Activated CD4-positive, alpha-beta memory T cell treated with anti-CD3 and anti-CD28 coated beads for 36 hours (primary cell): ENCODE data around the gene KRTAP2-2. TPM values are rescaled to one million over a fixed set of nuclear protein-coding genes. Genes with fewer than 3 reads are reported as not detected.
"Not testable (repeated sequence)": the region's sequence is repeated elsewhere in the genome, so short reads cannot be mapped to it uniquely, and the experiment has no call there.

Experiments
- CTCF ChIA-PET: fragments of 350-600 bp; sonication (Branson Sonifier 250); formaldehyde crosslinking; loops from one replicate; lab custom pipeline; 2021; ENCODE audit warnings: antibody characterized with exemption, inconsistent platforms; lab: Charles Lee
- POLR2A ChIA-PET: fragments of 350-600 bp; sonication (Branson Sonifier 250); formaldehyde crosslinking; loops from one replicate; lab custom pipeline; 2021; ENCODE audit warnings: antibody characterized with exemption; lab: Charles Lee
- DNase-seq: peaks from one replicate; pipeline ENCODE4 v3.0.0-alpha.2; 2020
- H3K27ac Mint-ChIP-seq: one replicate; pipeline ENCODE4 v1.8.0; 2021; ENCODE audit warnings: mixed read lengths
- H3K27me3 Mint-ChIP-seq: one replicate; pipeline ENCODE4 v1.8.0; 2021; ENCODE audit warnings: mixed read lengths
- H3K36me3 Mint-ChIP-seq: one replicate; pipeline ENCODE4 v1.8.0; 2021; ENCODE audit warnings: mixed read lengths
- H3K4me1 Mint-ChIP-seq: one replicate; pipeline ENCODE4 v1.8.0; 2021; ENCODE audit warnings: low read depth, mixed read lengths
- H3K4me3 Mint-ChIP-seq: one replicate; pipeline ENCODE4 v1.8.0; 2021; ENCODE audit warnings: mild to moderate bottlenecking, mixed read lengths
- H3K9me3 Mint-ChIP-seq: one replicate; pipeline ENCODE4 v1.8.0; 2021; ENCODE audit warnings: mixed read lengths
- intact Hi-C: fragments of 100-400 bp; cut with micrococcal nuclease; formaldehyde crosslinking; loops from one replicate; pipeline ENCODE4 v1.15.1; 2023
- total RNA-seq, 2 experiments: library from RNA; stranded (reverse); gene quantifications; one replicate each; pipeline ENCODE4 v1.2.3, GENCODE V29; 2021

Gene KRTAP2-2
- total RNA-seq, 2 experiments from 2014 or later, result not detected

GRCh38 chr17:41059276-41060051, 4.4 kb upstream of the KRTAP2-2 start:
- intact Hi-C loops, H3K27ac Mint-ChIP-seq, DNase-seq, POLR2A ChIA-PET, H3K4me1 Mint-ChIP-seq, H3K4me3 Mint-ChIP-seq, H3K36me3 Mint-ChIP-seq, H3K9me3 Mint-ChIP-seq: not testable (repeated sequence)
- H3K27me3 Mint-ChIP-seq, result peaks cover 25% of the 10 kb centered on the region
- CTCF ChIA-PET, result interaction anchor here (1.4 kb wide), 1 partner anchor 589 kb away, joined by 3 read pairs; no protein-coding TSS in a partner anchor

- CTCF ChIA-PET, result interaction anchor here (1.4 kb wide), 1 partner anchor 590 kb away, joined by 3 read pairs; no protein-coding TSS in a partner anchor
- Mint-ChIP-seq H3K9me3 (peaks cover 4% of the 10 kb centered on the region), H3K36me3 (no peaks in the 10 kb centered on the region), H3K4me1 (no peaks in the 10 kb centered on the region), H3K4me3 (no peak overlapping the region), H3K27me3 (peaks cover 25% of the 10 kb centered on the region), H3K27ac (no peak overlapping the region)
- POLR2A ChIA-PET, result no interaction called here
- no peak for DNase-seq
- intact Hi-C loops, result no loop called here
Observed at GRCh38 chr17:41058741-41059140, 3.7 kb upstream of the KRTAP2-2 start.

- no peak for DNase-seq
- H3K9me3 Mint-ChIP-seq, result peaks cover 4% of the 10 kb centered on the region
- ChIA-PET POLR2A (no interaction called here), CTCF (no interaction called here)
- peaks cover 25% of the 10 kb centered on the region for H3K27me3 Mint-ChIP-seq
- no peaks in the 10 kb centered on the region for H3K4me1 Mint-ChIP-seq
- intact Hi-C loops, result no loop called here
- no peak overlapping the region for H3K4me3 Mint-ChIP-seq
- no peak overlapping the region for H3K27ac Mint-ChIP-seq
- no peaks in the 10 kb centered on the region for H3K36me3 Mint-ChIP-seq
Observed at GRCh38 chr17:41057547-41057946, 2.5 kb upstream of the KRTAP2-2 start.

DNA sequence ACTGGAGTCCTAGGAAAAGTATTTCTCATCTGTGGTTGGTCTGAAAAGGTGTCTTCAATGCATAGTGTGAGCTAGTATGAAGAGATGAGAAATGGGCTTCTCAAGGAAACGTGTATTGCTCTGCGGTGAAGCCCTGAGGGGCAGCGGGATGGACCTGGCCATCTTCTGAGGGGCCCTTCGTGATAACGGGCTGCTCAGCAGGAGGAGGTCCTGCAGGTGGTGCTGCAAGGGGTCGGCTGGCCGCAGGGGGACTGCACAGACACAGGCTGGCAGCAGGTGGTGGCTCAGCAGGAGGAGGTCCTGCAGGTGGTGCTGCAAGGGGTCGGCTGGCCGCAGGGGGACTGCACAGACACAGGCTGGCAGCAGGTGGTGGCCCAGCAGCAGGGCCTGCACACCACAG, 474 bp downstream of the KRTAP2-2 start:
- DNase-seq, POLR2A ChIA-PET, H3K4me1 Mint-ChIP-seq, H3K36me3 Mint-ChIP-seq, H3K9me3 Mint-ChIP-seq, H3K27ac Mint-ChIP-seq, H3K4me3 Mint-ChIP-seq, CTCF ChIA-PET, intact Hi-C loops: not testable (repeated sequence)
- H3K27me3 Mint-ChIP-seq, result peaks cover 19% of the 10 kb centered on the region

DNA sequence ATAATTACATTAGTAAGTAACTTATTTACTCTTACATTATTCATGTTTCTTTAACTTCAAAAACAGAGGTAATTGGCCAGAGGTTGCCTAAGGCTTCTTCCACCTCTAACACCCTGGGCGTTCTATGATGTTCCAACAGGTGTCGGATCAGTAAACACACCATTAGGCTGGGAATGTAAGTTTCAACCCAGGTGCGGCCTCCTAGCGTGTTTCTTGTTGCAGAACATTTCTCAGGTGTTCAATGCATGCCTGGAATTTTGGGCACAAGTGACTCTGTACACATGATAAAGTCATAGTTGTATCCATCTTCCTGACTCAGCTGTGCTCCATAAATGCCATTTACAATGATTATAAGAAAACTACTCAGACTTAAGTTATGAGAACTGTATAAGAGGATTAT, 1.0 kb downstream of the KRTAP2-2 start:
- ChIA-PET CTCF (no interaction called here), POLR2A (no interaction called here)
- Mint-ChIP-seq H3K4me1 (no peaks in the 10 kb centered on the region), H3K27ac (no peak overlapping the region), H3K9me3 (peaks cover 4% of the 10 kb centered on the region), H3K27me3 (peaks cover 17% of the 10 kb centered on the region), H3K36me3 (no peaks in the 10 kb centered on the region), H3K4me3 (no peak overlapping the region)
- no peak for DNase-seq
- intact Hi-C loops, result no loop called here

DNA sequence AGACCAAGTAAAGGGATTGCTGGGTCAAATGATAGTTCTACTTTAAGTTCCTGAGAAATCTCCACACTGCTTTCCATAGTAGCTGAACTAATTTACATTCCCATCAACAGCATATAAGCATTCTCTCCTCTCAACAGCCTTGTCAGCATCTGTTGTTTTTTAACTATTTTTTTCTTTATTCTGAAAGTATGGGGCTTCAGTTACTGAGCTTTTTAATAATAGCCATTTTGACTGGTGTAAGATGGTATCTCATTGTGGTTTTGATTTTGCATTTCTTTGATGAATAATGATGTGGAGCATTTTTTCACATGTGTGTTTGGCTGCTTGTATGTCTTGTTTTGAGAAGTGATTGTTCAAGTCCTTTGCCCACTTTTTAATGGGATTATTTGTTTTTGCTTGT, 2.5 kb downstream of the KRTAP2-2 start:
- no peak overlapping the region for H3K4me3 Mint-ChIP-seq
- H3K27ac Mint-ChIP-seq, result no peak overlapping the region
- peaks cover 3% of the 10 kb centered on the region for H3K9me3 Mint-ChIP-seq
- CTCF ChIA-PET, result interaction anchor here (0.6 kb wide), 1 partner anchor 618 kb away, joined by 3 read pairs; no protein-coding TSS in a partner anchor
- intact Hi-C loops, result no loop called here
- H3K36me3 Mint-ChIP-seq, result no peaks in the 10 kb centered on the region
- POLR2A ChIA-PET, result no interaction called here
- H3K27me3 Mint-ChIP-seq, result peaks cover 18% of the 10 kb centered on the region
- DNase-seq, result no peak
- H3K4me1 Mint-ChIP-seq, result no peaks in the 10 kb centered on the region

GRCh38 chr17:41049110-41049509, 5.9 kb downstream of the KRTAP2-2 start:
- Mint-ChIP-seq H3K9me3 (no peaks in the 10 kb centered on the region), H3K4me1 (no peaks in the 10 kb centered on the region), H3K36me3 (no peaks in the 10 kb centered on the region), H3K4me3 (no peak overlapping the region), H3K27ac (no peak overlapping the region), H3K27me3 (peaks cover 22% of the 10 kb centered on the region)
- ChIA-PET POLR2A (no interaction called here), CTCF (no interaction called here)
- intact Hi-C loops, result no loop called here
- no peak for DNase-seq

- CTCF ChIA-PET, result no interaction called here
- intact Hi-C loops, result no loop called here
- POLR2A ChIA-PET, result no interaction called here
- no peak overlapping the region for H3K4me3 Mint-ChIP-seq
- DNase-seq, result no peak
- no peaks in the 10 kb centered on the region for H3K36me3 Mint-ChIP-seq
- H3K27me3 Mint-ChIP-seq, result peaks cover 22% of the 10 kb centered on the region
- no peaks in the 10 kb centered on the region for H3K4me1 Mint-ChIP-seq
- peaks cover 3% of the 10 kb centered on the region for H3K9me3 Mint-ChIP-seq
- H3K27ac Mint-ChIP-seq, result no peak overlapping the region
Observed at GRCh38 chr17:41048441-41048840, 6.6 kb downstream of the KRTAP2-2 start.

GRCh38 chr17:41046735-41047465, 8.1 kb downstream of the KRTAP2-2 start, which contains the start of gene KRTAP2-1:
Gene KRTAP2-1, minus strand, starts transcription at chr17:41047316. Its CDS starts 49 bp downstream, at chr17:41047267.
- peaks cover 24% of the 10 kb centered on the region for H3K27me3 Mint-ChIP-seq

DNA sequence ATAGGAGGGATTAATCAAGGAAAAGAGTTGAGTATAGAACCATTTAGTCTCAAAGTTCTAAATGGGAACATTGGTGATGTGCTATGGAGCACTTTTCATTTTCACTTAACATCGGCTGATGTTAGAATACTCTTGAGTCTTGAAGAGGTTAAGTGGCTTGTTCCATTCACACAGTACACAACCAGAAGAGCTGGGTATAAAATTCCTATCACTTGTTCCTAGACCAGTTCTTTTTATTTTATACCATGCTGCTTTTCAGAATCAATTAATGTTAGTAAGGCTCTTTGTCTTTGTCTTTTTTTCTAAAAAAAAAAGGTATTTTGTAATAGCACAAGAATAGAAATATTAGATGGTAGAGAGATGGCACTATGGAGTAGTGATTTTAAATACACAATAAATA, 12.1 kb downstream of the KRTAP2-2 start:
- intact Hi-C loops, result no loop called here
- CTCF ChIA-PET, result no interaction called here
- H3K27ac Mint-ChIP-seq, result no peak overlapping the region

More at GRCh38 chr17:41046735-41047465, 8.1 kb downstream of the KRTAP2-2 start, which contains the start of gene KRTAP2-1:
- CTCF ChIA-PET, result interaction anchor here (0.6 kb wide), 1 partner anchor 8 kb away, joined by 3 read pairs; no protein-coding TSS in a partner anchor
- H3K36me3 Mint-ChIP-seq, H3K27ac Mint-ChIP-seq, intact Hi-C loops, DNase-seq, H3K9me3 Mint-ChIP-seq, H3K4me1 Mint-ChIP-seq, H3K4me3 Mint-ChIP-seq, POLR2A ChIA-PET: not testable (repeated sequence)

DNA sequence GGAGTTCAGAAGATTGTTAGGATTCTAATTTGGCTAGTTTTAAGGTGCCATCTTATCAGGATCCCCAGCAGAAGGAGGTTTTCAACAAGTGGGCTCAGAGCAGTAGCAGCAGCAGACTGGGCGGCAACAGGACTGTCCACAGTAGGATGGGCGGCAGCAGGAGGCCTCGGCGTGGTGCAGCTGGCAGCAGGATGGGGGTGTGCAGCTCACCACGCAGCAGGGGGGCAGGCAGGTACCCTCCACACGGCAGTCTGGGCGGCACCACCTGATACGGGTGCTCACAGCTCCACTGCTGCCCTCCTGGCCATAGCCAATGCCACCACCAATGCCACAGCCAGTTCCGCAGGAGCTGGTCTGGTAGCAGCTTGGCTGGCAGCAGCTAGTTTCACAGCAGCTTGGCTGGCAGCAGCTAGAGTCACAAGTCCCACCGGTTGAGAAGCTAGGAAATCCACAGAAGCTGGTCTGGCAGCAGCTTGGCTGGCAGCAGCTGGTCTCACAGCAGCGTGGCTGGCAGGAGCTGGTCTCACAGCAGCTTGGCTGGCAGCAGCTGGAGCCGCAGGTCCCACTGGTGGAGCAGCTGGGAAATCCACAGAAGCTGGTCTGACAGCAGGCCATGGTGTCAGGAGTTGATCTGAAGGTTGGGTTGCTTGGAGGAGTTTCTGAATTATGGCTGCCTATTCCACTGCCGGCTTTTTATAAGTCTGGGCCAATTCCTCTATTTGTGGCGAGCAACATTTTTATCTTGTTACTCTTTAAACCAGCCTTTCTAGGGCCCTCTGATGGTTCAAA, 14.1 kb downstream of the KRTAP2-2 start, which contains the start of gene KRTAP1-1:
Gene KRTAP1-1, minus strand, starts transcription at position 668 of the 789 bp plus-strand sequence. Its CDS starts 53 bp downstream, at position 615.
- H3K4me3 Mint-ChIP-seq, H3K4me1 Mint-ChIP-seq, DNase-seq, POLR2A ChIA-PET, H3K36me3 Mint-ChIP-seq, H3K9me3 Mint-ChIP-seq, CTCF ChIA-PET, H3K27ac Mint-ChIP-seq, intact Hi-C loops: not testable (repeated sequence)
- H3K27me3 Mint-ChIP-seq, result peaks cover 15% of the 10 kb centered on the region

More for the DNA sequence above, 12.1 kb downstream of the KRTAP2-2 start:
- H3K27me3 Mint-ChIP-seq, result peaks cover 21% of the 10 kb centered on the region
- POLR2A ChIA-PET, result no interaction called here
- H3K4me1 Mint-ChIP-seq, result no peaks in the 10 kb centered on the region
- no peak for DNase-seq
- no peak overlapping the region for H3K4me3 Mint-ChIP-seq
- no peaks in the 10 kb centered on the region for H3K36me3 Mint-ChIP-seq
- H3K9me3 Mint-ChIP-seq, result peaks cover 6% of the 10 kb centered on the region
